ENCODE measurements around the gene WDR47. TPM values are rescaled to one million over a fixed set of nuclear protein-coding genes. Genes with fewer than 3 reads are reported as not detected.

The WDR47 gene
- total RNA-seq, 1 experiment from 2014 or later = 9.3 TPM

DNA sequence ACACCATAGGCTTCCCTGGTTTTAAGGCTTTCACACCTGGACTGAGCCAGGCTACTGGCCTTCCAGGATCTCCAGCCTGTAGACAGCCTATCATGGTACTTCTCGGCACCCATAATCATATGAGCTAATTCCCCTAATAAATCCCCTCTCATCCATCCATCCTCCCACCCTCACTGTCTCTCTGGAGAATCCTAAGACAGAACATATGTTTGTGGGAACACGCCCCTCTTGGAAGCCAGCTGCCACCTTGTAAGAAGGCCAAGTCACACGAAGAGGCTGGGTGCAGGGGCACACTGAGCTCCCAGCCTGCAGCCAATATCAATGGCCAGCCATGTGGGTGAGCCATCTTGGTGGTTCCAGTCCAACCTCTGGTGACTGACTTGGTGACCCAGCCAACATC is 86.0 kb downstream of the WDR47 start:
- H3K79me2 ChIP-seq (ENCODE audit: insufficient read depth, low read length) = peaks cover 82% of the 10 kb centered on the region
- no peaks in the 10 kb centered on the region for H3K27me3 ChIP-seq (ENCODE audit: insufficient read depth, low read length)
- RAD21 ChIA-PET (ENCODE audit: low non-redundant PET in 1 of 2, low total read pairs in 2 of 2, uncharacterized antibody in 2 of 2, unreplicated experiment in 2 of 2) = no interaction called here
- H3K4me2 ChIP-seq (ENCODE audit: low read length) = no peak overlapping the region
- no peaks in the 10 kb centered on the region for H3K4me1 ChIP-seq (ENCODE audit: control insufficient read depth in 1 of 2, insufficient read depth in 2 of 2, low read length in 2 of 2)
- no peak for TF ChIP-seq POLR2AphosphoS5 (IDR thresholded peaks at IDR 0.05; ENCODE audit: low read depth, low read length)
- no peak for TF ChIP-seq YY1 (IDR thresholded peaks at IDR 0.05; ENCODE audit: extremely low read depth, insufficient replicate concordance, low read depth, low read length)
- no peak for TF ChIP-seq EZH2phosphoT487 (IDR thresholded peaks at IDR 0.05; ENCODE audit: borderline replicate concordance)
- no peak for TF ChIP-seq SRF (IDR thresholded peaks at IDR 0.05; ENCODE audit: low read depth)
- TF ChIP-seq, protein P1, sequence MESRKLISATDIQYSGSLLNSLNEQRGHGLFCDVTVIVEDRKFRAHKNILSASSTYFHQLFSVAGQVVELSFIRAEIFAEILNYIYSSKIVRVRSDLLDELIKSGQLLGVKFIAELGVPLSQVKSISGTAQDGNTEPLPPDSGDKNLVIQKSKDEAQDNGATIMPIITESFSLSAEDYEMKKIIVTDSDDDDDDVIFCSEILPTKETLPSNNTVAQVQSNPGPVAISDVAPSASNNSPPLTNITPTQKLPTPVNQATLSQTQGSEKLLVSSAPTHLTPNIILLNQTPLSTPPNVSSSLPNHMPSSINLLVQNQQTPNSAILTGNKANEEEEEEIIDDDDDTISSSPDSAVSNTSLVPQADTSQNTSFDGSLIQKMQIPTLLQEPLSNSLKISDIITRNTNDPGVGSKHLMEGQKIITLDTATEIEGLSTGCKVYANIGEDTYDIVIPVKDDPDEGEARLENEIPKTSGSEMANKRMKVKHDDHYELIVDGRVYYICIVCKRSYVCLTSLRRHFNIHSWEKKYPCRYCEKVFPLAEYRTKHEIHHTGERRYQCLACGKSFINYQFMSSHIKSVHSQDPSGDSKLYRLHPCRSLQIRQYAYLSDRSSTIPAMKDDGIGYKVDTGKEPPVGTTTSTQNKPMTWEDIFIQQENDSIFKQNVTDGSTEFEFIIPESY (IDR thresholded peaks at IDR 0.05; ENCODE audit: extremely low read depth, insufficient replicate concordance, low read length) = no peak
- no peak for TF ChIP-seq JUND (IDR thresholded peaks at IDR 0.05)
- TF ChIP-seq, protein P2, sequence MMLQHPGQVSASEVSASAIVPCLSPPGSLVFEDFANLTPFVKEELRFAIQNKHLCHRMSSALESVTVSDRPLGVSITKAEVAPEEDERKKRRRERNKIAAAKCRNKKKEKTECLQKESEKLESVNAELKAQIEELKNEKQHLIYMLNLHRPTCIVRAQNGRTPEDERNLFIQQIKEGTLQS (IDR thresholded peaks at IDR 0.05) = no peak
- TF ChIP-seq ZFX (IDR thresholded peaks at IDR 0.05) = no peak
- TF ChIP-seq EZH2 (IDR thresholded peaks at IDR 0.05) = no peak
- TF ChIP-seq EGR1 (IDR thresholded peaks at IDR 0.05; ENCODE audit: low read depth) = no peak
- TF ChIP-seq, protein P3, sequence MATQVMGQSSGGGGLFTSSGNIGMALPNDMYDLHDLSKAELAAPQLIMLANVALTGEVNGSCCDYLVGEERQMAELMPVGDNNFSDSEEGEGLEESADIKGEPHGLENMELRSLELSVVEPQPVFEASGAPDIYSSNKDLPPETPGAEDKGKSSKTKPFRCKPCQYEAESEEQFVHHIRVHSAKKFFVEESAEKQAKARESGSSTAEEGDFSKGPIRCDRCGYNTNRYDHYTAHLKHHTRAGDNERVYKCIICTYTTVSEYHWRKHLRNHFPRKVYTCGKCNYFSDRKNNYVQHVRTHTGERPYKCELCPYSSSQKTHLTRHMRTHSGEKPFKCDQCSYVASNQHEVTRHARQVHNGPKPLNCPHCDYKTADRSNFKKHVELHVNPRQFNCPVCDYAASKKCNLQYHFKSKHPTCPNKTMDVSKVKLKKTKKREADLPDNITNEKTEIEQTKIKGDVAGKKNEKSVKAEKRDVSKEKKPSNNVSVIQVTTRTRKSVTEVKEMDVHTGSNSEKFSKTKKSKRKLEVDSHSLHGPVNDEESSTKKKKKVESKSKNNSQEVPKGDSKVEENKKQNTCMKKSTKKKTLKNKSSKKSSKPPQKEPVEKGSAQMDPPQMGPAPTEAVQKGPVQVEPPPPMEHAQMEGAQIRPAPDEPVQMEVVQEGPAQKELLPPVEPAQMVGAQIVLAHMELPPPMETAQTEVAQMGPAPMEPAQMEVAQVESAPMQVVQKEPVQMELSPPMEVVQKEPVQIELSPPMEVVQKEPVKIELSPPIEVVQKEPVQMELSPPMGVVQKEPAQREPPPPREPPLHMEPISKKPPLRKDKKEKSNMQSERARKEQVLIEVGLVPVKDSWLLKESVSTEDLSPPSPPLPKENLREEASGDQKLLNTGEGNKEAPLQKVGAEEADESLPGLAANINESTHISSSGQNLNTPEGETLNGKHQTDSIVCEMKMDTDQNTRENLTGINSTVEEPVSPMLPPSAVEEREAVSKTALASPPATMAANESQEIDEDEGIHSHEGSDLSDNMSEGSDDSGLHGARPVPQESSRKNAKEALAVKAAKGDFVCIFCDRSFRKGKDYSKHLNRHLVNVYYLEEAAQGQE (IDR thresholded peaks at IDR 0.05; ENCODE audit: low read depth) = no peak
- no peak for TF ChIP-seq ZNF274 (IDR thresholded peaks at IDR 0.05; ENCODE audit: low read depth, low read length)
- H3K9ac ChIP-seq (ENCODE audit: low read length) = no peak overlapping the region
- no peak overlapping the region for H2AFZ ChIP-seq (ENCODE audit: low read depth, low read length, poor library complexity, severe bottlenecking)
- no TSS peak for BruUV-seq (replicated peaks)
- no peaks in the 10 kb centered on the region for H4K20me1 ChIP-seq (ENCODE audit: insufficient read depth)
- H3K27ac ChIP-seq (ENCODE audit: low read depth, low read length) = no peak overlapping the region
- H3K9me2 ChIP-seq (ENCODE audit: insufficient read depth) = no peaks in the 10 kb centered on the region
- intact Hi-C loops (cut with micrococcal nuclease) = no loop called here
- H3K4me3 ChIP-seq (replicated peaks in 1 of 2; ENCODE audit: low read depth in 1 of 2, low read length in 2 of 2) = no peak overlapping the region
- no peak for ATAC-seq
- DNase-seq (ENCODE audit: low read depth, low spot score) = no peak
- H3K36me3 ChIP-seq (ENCODE audit: control insufficient read depth in 1 of 2, insufficient read depth in 2 of 2, low read length in 2 of 2) = no peaks in the 10 kb centered on the region
- CTCF ChIA-PET = no interaction called here
- POLR2A ChIA-PET = no interaction called here
- H3K9me3 ChIP-seq (ENCODE audit: control insufficient read depth in 1 of 2, insufficient read depth in 1 of 2, low read depth in 1 of 2, low read length in 2 of 2) = no peaks in the 10 kb centered on the region
